ENCODE measurements around the gene LSR.

Gene LSR

GRCh38 chr19:35310811-35311465, 62.1 kb downstream of the LSR start:
- Histone ChIP-seq H3K9me3 (no peaks in the 10 kb centered on the region), H3K4me3 (ENCODE audit: low read depth, low read length) (no peak overlapping the region), H3K36me3 (no peaks in the 10 kb centered on the region), H3K27me3 (no peaks in the 10 kb centered on the region), H3K4me1 (no peaks in the 10 kb centered on the region)
- no peak for TF ChIP-seq CTCF (IDR thresholded peaks at IDR 0.05; ENCODE audit: low read depth, low read length)
- DNase-seq = no peak

GRCh38 chr19:35311901-35312665, 63.3 kb downstream of the LSR start:
- Histone ChIP-seq H3K4me3 (ENCODE audit: low read depth, low read length) (no peak overlapping the region), H3K9me3 (no peaks in the 10 kb centered on the region), H3K36me3 (no peaks in the 10 kb centered on the region), H3K27me3 (no peaks in the 10 kb centered on the region), H3K4me1 (no peaks in the 10 kb centered on the region)
- TF ChIP-seq CTCF (IDR thresholded peaks at IDR 0.05; ENCODE audit: low read depth, low read length) = no peak
- DNase-seq = no peak

GRCh38 chr19:35313587-35313986, 64.8 kb downstream of the LSR start:
- Histone ChIP-seq H3K36me3 (no peaks in the 10 kb centered on the region), H3K4me3 (ENCODE audit: low read depth, low read length) (no peak overlapping the region), H3K9me3 (no peaks in the 10 kb centered on the region), H3K27me3 (no peaks in the 10 kb centered on the region), H3K4me1 (no peaks in the 10 kb centered on the region)
- DNase-seq = no peak
- TF ChIP-seq CTCF (IDR thresholded peaks at IDR 0.05; ENCODE audit: low read depth, low read length) = no peak

GRCh38 chr19:35314031-35314430, 65.2 kb downstream of the LSR start:
- no peak for TF ChIP-seq CTCF (IDR thresholded peaks at IDR 0.05; ENCODE audit: low read depth, low read length)
- H3K4me1 ChIP-seq = no peaks in the 10 kb centered on the region
- no peaks in the 10 kb centered on the region for H3K27me3 ChIP-seq
- no peaks in the 10 kb centered on the region for H3K9me3 ChIP-seq
- no peak for DNase-seq
- no peak overlapping the region for H3K4me3 ChIP-seq (ENCODE audit: low read depth, low read length)
- H3K36me3 ChIP-seq = no peaks in the 10 kb centered on the region

GRCh38 chr19:35314858-35315470, 66.2 kb downstream of the LSR start:
- H3K4me1 ChIP-seq = no peaks in the 10 kb centered on the region
- no peak overlapping the region for H3K4me3 ChIP-seq (ENCODE audit: low read depth, low read length)
- DNase-seq = no peak
- no peaks in the 10 kb centered on the region for H3K36me3 ChIP-seq
- no peaks in the 10 kb centered on the region for H3K27me3 ChIP-seq
- no peak for TF ChIP-seq CTCF (IDR thresholded peaks at IDR 0.05; ENCODE audit: low read depth, low read length)
- H3K9me3 ChIP-seq = no peaks in the 10 kb centered on the region

- TF ChIP-seq CTCF (IDR thresholded peaks at IDR 0.05; ENCODE audit: low read depth, low read length) = no peak
- no peaks in the 10 kb centered on the region for H3K4me1 ChIP-seq
- H3K4me3 ChIP-seq (ENCODE audit: low read depth, low read length) = no peak overlapping the region
- H3K36me3 ChIP-seq = no peaks in the 10 kb centered on the region
- no peaks in the 10 kb centered on the region for H3K27me3 ChIP-seq
- H3K9me3 ChIP-seq = no peaks in the 10 kb centered on the region
- DNase-seq = no peak
These were observed 67.1 kb downstream of the LSR start for GRCh38 chr19:35315883-35316282.

All from BE2C (cell line).